Natural killer cell (primary cell): ENCODE data around the gene MDH1B. TPM values are rescaled to one million over a fixed set of nuclear protein-coding genes. Genes with fewer than 3 reads are reported as not detected.

Experiments
- ATAC-seq, 3 donors: fragments of 150-1000 bp in 2 of 3; fragments of 200-7000 bp in 1 of 3; cut with Tn5 transposase; 1 replicate in 1 of 3; 2 replicates in 2 of 3; pipeline ENCODE4 v1.10.0; 2021; ENCODE audit warnings: mild to moderate bottlenecking in 2 of 3, moderate library complexity in 2 of 3
- DNase-seq, 2 donors: peaks; one replicate each; pipeline versions ENCODE4 v3.0.0 to v3.0.0-alpha.2; 2013 to 2021; ENCODE audit warnings: mixed read lengths in 1 of 2
- H3K27ac ChIP-seq: one replicate; pipeline ENCODE4 v1.5.1; 2013; ENCODE audit warnings: mild to moderate bottlenecking, low read length
- H3K27me3 ChIP-seq: one replicate; pipeline ENCODE4 v1.6.1; 2013; ENCODE audit warnings: low read length; ENCODE audit not compliant: control insufficient read depth, insufficient read depth
- H3K36me3 ChIP-seq: one replicate; pipeline ENCODE4 v1.6.1; 2013; ENCODE audit warnings: low read length; ENCODE audit not compliant: control insufficient read depth, insufficient read depth
- H3K4me1 ChIP-seq: one replicate; pipeline ENCODE4 v1.6.1; 2013; ENCODE audit warnings: low read length; ENCODE audit not compliant: control insufficient read depth, insufficient read depth
- H3K4me3 ChIP-seq: one replicate; pipeline ENCODE4 v1.5.1; 2013; ENCODE audit warnings: low read length
- H3K9me3 ChIP-seq: one replicate; pipeline ENCODE4 v1.6.1; 2013; ENCODE audit warnings: low read length; ENCODE audit not compliant: control insufficient read depth, insufficient read depth
- H3K27ac Mint-ChIP-seq, 2 donors: one replicate each; pipeline ENCODE4 v1.8.0; 2022; ENCODE audit warnings: mild to moderate bottlenecking in 2 of 2, mixed read lengths in 2 of 2, moderate library complexity in 1 of 2
- H3K27me3 Mint-ChIP-seq, 2 donors: one replicate each; pipeline ENCODE4 v1.8.0; 2022; ENCODE audit warnings: low read depth in 2 of 2, mixed read lengths in 2 of 2
- H3K36me3 Mint-ChIP-seq: one replicate; pipeline ENCODE4 v1.8.0; 2022; ENCODE audit warnings: mixed read lengths
- H3K4me1 Mint-ChIP-seq, 2 donors: one replicate each; pipeline ENCODE4 v1.8.0; 2022; ENCODE audit warnings: mixed read lengths in 2 of 2
- H3K4me3 Mint-ChIP-seq: one replicate; pipeline ENCODE4 v1.8.0; 2022; ENCODE audit warnings: mild to moderate bottlenecking, moderate library complexity, mixed read lengths
- H3K9me3 Mint-ChIP-seq, 2 donors: one replicate each; pipeline ENCODE4 v1.8.0; 2022; ENCODE audit warnings: mixed read lengths in 2 of 2
- WGBS: methylation state at CpG from one replicate; pipeline ENCODE4 v1.1.7; 2013; ENCODE audit warnings: missing lambda C conversion rate; ENCODE audit not compliant: insufficient coverage; 5-methylcytosine and 5-hydroxymethylcytosine counted together
- intact Hi-C: fragments of 100-400 bp; cut with micrococcal nuclease; formaldehyde crosslinking; loops from one replicate; pipeline ENCODE4 v1.14.2; 2022
- total RNA-seq, 4 donors: library from RNA; stranded (reverse); fragments of 120-200 nt in 1 of 4; gene quantifications; one replicate each; pipeline versions ENCODE4 v1.2.3 to v1.2.4, GENCODE V29; 2013 to 2022
- TF ChIP-seq, protein P1 (sequence below): fragments of 200-600 bp; IDR thresholded peaks from one replicate; pipeline ENCODE4 v1.8.0; 2022; ENCODE audit warnings: antibody characterized with exemption

MDH1B gene
- total RNA-seq, 3 donors from 2014 or later (not counting 1 experiment from before 2014, with no cell fraction given): not detected

DNA sequence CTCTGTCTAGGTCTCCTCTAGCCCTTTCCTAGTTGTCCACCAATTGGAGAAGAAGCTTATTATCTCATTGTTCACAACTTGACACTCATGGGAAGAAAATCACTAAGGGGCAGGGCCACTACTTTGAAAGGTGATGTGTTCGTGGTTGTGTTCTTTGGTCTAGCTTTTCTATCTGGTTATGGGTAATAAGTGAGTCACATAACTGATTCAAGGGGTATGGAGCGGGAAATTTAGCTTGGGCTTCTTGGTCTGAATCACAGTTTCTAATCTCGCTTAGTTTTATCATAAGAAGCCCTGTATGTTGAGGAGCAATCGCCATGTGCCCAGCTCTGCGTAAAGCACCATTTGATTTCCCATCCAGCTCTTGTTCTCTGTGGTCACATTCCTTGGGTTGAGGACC lies 28.2 kb downstream of the MDH1B start:
- Histone ChIP-seq H3K36me3 (no peaks in the 10 kb centered on the region), H3K9me3 (no peaks in the 10 kb centered on the region), H3K27me3 (no peaks in the 10 kb centered on the region), H3K27ac (no peak overlapping the region), H3K4me1 (no peaks in the 10 kb centered on the region), H3K4me3 (no peak overlapping the region)
- H3K4me3 Mint-ChIP-seq: no peak overlapping the region
- H3K9me3 Mint-ChIP-seq: no peaks in the 10 kb centered on the region
- peaks cover 0 to 5% of the 10 kb centered on the region in 2 donors for H3K27me3 Mint-ChIP-seq
- intact Hi-C loops: no loop called here
- no peak for ATAC-seq
- no peaks in the 10 kb centered on the region for H3K4me1 Mint-ChIP-seq
- no peak for DNase-seq
- H3K27ac Mint-ChIP-seq: no peak overlapping the region
- 79% methylated on average over 5 of the region's 5 CpGs for WGBS
- no peaks in the 10 kb centered on the region for H3K36me3 Mint-ChIP-seq
- TF ChIP-seq, protein P1, sequence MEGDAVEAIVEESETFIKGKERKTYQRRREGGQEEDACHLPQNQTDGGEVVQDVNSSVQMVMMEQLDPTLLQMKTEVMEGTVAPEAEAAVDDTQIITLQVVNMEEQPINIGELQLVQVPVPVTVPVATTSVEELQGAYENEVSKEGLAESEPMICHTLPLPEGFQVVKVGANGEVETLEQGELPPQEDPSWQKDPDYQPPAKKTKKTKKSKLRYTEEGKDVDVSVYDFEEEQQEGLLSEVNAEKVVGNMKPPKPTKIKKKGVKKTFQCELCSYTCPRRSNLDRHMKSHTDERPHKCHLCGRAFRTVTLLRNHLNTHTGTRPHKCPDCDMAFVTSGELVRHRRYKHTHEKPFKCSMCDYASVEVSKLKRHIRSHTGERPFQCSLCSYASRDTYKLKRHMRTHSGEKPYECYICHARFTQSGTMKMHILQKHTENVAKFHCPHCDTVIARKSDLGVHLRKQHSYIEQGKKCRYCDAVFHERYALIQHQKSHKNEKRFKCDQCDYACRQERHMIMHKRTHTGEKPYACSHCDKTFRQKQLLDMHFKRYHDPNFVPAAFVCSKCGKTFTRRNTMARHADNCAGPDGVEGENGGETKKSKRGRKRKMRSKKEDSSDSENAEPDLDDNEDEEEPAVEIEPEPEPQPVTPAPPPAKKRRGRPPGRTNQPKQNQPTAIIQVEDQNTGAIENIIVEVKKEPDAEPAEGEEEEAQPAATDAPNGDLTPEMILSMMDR: no peak

DNA sequence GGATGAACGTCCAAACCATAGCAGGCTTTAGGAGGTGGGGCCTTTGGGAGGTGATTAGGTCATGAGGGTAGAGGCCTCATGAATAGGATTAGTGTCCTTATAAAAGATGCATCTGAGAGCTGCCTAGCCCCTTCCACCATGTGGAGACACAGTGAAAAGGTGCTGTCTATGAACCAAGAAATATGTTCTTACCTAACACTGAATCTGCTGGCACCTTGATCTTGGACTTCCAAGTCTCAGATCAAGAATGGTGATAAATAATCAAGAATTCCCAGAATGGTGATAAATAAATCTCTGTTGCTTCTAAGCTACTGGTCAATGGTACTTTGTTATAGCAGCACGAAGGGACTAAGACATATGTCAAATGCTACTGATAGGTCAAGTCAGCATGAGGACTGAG lies 31.8 kb downstream of the MDH1B start:
- H3K9me3 ChIP-seq: no peaks in the 10 kb centered on the region
- ATAC-seq: no peak
- no peaks in the 10 kb centered on the region for H3K4me1 ChIP-seq
- no peak overlapping the region for H3K27ac Mint-ChIP-seq
- H3K4me3 Mint-ChIP-seq: no peak overlapping the region
- no peak overlapping the region for H3K27ac ChIP-seq
- TF ChIP-seq, protein P1: no peak
- H3K36me3 ChIP-seq: no peaks in the 10 kb centered on the region
- no peaks in the 10 kb centered on the region for H3K4me1 Mint-ChIP-seq
- H3K27me3 ChIP-seq: no peaks in the 10 kb centered on the region
- no peak overlapping the region for H3K4me3 ChIP-seq
- intact Hi-C loops: no loop called here
- peaks cover 0 to 2% of the 10 kb centered on the region in 2 donors for H3K9me3 Mint-ChIP-seq
- WGBS: 82% methylated on average over 2 of the region's 2 CpGs
- H3K36me3 Mint-ChIP-seq: no peaks in the 10 kb centered on the region
- H3K27me3 Mint-ChIP-seq: peaks cover 9 to 17% of the 10 kb centered on the region in 2 donors
- DNase-seq: no peak

DNA sequence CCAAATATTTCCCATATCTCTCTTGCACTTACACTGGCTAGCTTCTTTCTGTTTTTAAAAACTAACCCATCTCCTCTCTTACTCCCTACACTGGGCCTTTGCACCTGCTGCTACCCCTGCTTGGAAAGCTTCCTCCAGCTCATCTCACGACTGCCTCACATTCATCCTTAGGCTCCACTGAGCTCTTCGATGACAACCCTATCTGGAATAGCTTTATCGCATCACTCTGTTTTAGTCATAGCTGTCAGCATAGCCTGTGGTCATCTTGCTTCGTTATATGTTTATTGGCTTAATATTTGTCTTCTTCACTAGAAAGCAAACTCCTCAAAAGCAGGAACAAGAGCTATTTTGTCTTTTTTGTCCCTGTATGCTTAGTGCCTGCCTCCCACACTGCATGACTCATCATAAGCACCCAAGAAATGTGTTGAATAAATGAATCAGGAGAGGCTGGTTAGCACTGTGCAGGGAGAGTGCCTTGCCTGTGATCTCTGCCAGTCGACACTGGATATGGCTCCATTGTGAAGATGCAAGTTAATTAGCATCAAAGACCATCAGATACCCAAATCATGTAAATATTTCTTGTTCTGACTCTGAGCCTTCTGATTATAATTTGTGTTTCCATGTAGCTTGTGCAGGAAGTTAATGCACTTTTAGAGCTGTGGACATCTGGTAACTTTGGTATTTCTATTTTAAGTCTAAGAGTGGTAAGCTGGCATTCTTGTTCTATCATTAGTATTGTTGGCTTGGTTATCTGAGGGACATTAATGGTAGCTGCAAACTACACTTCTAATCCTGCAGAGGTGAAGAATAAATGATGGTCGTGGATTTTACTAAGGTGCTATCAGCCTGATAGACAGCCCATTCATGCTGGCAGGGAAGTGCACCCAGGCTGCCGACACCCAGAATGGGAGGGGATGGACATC lies 36.6 kb downstream of the MDH1B start:
- 90% methylated on average over 6 of the region's 7 CpGs for WGBS
- Mint-ChIP-seq H3K36me3 (no peaks in the 10 kb centered on the region), H3K4me3 (no peak overlapping the region), H3K27me3 (peaks cover 12 to 22% of the 10 kb centered on the region in 2 donors), H3K27ac (no peak overlapping the region), H3K9me3 (peaks cover 0 to 2% of the 10 kb centered on the region in 2 donors), H3K4me1 (no peaks in the 10 kb centered on the region)
- ATAC-seq (no peak), DNase-seq (no peak)
- H3K9me3 ChIP-seq: no peaks in the 10 kb centered on the region
- intact Hi-C loops: no loop called here
- no peaks in the 10 kb centered on the region for H3K27me3 ChIP-seq
- no peak overlapping the region for H3K27ac ChIP-seq
- TF ChIP-seq, protein P1: no peak
- no peak overlapping the region for H3K4me3 ChIP-seq
- H3K36me3 ChIP-seq: no peaks in the 10 kb centered on the region
- H3K4me1 ChIP-seq: no peaks in the 10 kb centered on the region
